Amniotic epithelial cell (primary cell): ENCODE data around the gene ERICH6.

Experiments
- DNase-seq: peaks from one replicate; pipeline ENCODE4 v3.0.0-alpha.2; 2010; ENCODE audit warnings: low read depth

The ERICH6 gene

GRCh38 chr3:150703756-150704344 is at the start of gene ERICH6:
ERICH6 (minus strand) TSS chr3:150703920; CDS start chr3:150703898, 22 bp downstream.
- peak; percentile 84 for DNase-seq

DNA sequence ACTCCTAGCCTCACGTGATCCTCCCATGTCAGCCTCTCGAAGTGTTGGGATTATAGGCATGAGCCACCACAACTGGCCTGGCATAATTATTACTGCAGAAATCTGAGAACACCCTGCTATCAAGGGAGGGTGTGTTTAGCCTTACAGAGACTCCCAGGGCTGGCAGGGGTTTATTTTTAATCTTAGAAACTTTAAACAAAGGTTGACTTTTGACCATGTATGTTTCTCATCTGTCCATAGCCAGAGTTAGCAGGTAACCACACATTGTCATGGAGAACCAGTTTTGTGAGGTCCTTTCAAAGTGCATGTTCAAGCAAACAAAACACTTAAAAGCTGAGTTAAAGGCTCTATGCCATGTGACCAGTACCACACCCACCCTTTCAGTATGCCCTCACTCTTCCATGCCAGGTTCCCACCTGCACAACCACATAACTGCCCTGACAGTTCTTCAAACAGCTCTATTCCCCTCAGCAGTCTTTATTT is 48.1 kb upstream of the ERICH6 start:
- no peak for DNase-seq

DNA sequence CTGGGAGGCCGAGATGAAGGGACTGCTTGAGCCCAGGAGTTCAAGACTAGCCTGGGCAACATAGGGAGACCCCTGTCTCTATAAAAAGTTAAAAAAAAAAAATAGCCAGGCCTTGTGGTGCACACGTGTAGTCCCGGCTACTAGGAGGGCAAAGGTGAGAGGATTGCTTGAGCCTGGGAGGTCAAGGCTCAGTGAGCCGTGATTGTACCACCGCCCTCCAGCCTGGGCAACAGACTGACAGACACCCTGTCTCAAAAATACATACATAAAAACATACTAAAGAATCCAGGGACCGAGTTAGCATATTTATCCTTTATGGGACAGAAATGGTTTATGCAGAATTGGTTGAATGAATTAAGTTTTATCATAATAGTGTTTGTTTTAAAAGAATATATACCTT is 45.5 kb upstream of the ERICH6 start:
- no peak for DNase-seq

GRCh38 chr3:150748684-150749047 is 44.9 kb upstream of the ERICH6 start:
- DNase-seq = no peak

DNA sequence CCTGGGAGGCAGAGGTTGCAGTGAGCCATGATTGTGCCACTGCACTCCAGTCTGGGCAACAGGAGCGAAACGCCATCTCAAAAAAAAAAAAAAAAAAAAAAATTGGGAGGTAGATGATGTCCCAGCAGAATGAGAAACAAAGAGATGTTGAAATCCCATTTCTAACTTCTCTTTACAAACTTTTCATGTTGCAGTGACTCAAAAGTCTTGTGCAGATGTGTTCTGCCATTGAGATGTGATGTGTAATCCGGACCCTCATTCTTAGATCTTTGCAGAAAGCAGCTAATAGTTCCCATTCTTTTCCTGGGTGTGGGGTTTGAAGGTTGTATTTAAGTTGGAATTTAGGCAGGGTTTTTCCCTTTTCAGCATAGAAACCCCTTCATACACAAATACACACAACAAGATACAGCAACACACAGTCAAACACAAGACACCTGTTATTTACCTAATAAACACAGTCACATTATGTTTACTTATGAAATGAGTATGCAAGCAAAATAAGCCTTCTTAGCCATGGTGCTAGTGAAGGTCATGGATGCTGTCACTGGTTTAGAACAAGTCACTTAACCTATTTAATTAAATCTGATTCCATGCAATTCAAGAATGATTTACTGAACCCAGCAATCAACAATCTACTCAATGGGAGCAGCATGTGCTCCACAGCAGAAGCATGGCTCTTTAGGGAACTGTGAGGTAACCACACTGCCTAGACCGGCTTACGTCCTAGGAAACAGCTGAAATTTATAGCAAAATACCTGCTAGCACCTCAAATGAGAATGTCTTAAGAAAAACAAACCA is 44.4 kb upstream of the ERICH6 start:
- no peak for DNase-seq

- no peak for DNase-seq
Measured at GRCh38 chr3:150746791-150747590, 43.3 kb upstream of the ERICH6 start.

GRCh38 chr3:150745832-150746231 is 42.1 kb upstream of the ERICH6 start:
- no peak for DNase-seq

DNA sequence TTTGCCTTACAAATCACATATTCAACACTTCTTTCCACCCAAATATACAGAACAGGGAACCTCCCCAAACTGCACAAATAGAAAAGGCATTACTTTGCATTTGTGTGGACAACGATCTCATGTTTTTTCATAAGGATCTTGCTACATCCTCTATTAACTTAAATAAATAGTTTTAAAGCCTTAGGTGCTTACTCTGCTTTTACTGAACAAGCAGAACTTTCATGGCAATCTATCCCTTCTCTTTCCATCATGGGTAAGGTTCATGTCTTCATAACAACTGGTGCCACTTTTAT is 41.1 kb upstream of the ERICH6 start:
- no peak for DNase-seq

DNA sequence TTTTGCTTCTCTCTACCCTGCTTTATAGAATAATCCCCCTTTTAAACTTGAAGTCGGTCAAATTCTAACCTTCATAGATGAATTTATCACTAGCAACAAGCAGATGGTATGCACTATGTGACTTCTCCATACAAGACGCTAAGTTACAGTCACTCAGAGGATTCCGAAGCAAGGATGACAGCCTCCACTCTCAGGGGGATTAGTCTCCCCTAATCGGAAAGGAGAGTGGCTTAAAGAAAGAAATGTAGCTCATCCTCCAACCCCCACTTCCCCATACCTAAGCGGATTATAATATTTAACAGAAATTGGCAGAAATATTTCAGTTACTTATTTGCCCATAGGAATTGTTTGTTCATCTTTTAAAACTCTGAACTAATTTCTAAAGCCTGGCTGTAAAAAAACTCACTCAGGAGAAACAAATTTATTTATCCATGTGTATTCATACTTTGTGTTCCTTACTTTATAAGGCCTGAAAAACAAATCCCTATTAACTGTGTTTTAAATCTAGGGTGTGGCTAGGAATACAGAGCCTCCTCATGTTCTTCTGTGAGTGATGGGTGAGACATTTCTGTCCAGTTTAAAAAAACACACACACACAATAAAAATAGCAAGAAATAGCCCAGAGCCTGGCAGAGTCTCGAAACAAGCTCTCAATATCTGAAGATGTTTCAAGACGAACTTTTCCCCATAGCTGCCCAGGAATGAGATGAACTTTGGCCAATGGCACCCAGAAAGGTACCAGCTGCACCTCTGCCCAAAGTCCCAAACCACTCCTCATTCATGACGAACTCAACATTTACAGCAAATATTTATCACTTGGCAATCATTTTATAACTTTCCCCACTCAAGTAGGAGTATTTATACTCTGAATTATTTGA is 40.6 kb upstream of the ERICH6 start:
- no peak for DNase-seq

GRCh38 chr3:150743508-150743907 is 39.8 kb upstream of the ERICH6 start:
- no peak for DNase-seq

DNA sequence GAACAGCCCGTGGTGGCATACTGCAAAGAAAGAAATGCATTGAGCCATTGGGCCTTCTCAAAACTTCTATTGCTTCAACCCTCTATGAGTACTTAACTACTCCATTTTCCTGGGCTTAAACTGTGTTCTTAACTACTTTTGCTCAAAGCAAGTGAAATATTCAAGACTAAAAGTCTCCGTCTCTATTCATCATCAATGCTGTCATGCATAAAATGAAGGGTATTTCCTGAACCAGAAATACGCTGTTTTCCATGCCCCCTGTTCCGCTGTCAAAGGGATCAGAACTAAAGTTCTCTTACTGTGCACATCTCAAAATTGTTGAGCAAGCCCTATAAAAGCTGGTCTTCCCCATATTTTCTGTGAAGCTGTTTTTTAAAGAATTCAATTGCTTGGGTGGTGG is 39.0 kb upstream of the ERICH6 start:
- no peak for DNase-seq

DNA sequence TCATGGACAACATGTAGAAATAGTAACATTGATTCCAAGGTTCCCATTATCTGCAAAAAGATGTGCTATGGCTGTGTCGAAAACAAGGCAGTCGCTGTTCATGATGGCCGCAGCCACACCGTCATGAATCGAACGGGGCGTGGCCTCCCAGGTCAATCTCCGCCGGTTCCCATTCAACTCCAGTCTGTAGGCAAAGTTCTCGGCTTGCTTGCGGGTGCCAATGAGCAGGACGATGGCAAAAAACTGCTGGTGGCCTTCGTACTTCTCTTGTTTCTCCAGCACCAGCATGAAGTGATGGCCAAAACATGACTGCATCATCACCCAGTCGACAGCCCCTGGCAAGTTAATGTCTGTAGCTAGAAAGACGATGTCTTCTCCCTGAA is 38.4 kb upstream of the ERICH6 start:
- DNase-seq = no peak

DNA sequence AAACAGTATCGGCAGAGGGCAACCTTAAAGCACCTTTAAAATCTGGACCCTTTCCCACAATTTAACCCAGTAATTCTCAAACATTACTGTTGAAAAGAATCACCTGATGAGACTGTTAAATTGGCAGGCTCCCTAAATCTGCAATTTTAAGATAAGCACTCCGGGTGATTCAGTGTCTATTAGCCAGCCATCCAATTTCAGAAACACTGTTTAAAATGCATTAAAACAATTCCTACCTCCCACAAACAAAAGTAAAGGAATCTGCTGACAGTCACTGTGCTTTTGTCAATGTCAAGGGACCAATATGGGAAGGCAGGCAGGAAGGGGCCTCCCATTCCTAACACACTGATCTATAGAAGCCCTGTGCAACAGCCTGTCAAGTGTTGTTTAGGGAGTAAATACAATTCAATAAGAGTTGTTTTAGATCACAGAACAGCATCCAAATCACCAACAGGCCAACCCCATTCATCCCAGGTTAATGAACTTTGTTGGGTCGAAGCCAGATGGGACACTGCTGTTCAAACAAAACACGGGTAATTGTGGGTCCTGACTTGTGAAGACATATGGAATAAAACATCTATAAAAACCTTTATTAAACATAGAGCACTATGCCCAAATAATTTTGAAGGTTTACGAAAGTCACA is 37.9 kb upstream of the ERICH6 start:
- no peak for DNase-seq

- no peak for DNase-seq
Measured at GRCh38 chr3:150740733-150741496, 37.2 kb upstream of the ERICH6 start.

- no peak for DNase-seq
Measured at GRCh38 chr3:150739877-150740645, 36.3 kb upstream of the ERICH6 start.

DNA sequence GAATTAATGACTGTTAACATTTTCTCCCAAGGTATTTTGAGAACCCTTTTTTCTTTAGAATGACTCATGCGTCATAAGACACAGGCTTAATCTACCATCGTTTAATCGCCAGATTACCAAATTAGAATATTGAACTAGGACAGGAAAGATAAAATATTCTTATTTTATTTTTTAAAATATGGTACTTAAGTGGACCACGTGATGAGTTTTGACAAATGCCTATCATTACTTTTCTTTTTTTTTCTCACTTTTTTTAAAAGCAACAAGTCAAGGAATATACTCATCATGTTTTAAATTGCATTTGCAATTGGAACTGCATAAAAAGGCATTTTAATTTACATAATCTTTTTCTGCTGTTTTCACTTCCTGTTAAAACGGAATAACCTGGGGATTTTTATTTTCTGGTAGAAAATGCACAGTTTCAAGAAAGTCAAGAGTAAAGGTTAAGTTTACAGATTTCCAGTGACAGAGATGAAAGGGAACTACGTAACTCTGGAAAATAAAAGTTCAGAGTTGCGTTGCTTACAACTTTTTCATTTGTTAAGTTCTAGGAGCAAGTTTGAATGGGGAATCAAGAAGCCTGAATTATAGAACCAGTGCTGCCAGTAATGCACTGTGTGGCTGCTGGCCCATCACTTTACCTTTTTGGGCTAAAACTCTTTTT is 35.6 kb upstream of the ERICH6 start:
- no peak for DNase-seq

- peak; percentile 69 for DNase-seq
Measured at GRCh38 chr3:150738688-150739087, 35.0 kb upstream of the ERICH6 start.

GRCh38 chr3:150737874-150738679 is 34.4 kb upstream of the ERICH6 start:
- peak; percentile 87 for DNase-seq
